ENCODE measurements around the gene SCYL3. TPM values are rescaled to one million over a fixed set of nuclear protein-coding genes. Genes with fewer than 3 reads are reported as not detected.

Gene SCYL3
- total RNA-seq, 1 experiment from 2014 or later: 3.6 TPM

DNA sequence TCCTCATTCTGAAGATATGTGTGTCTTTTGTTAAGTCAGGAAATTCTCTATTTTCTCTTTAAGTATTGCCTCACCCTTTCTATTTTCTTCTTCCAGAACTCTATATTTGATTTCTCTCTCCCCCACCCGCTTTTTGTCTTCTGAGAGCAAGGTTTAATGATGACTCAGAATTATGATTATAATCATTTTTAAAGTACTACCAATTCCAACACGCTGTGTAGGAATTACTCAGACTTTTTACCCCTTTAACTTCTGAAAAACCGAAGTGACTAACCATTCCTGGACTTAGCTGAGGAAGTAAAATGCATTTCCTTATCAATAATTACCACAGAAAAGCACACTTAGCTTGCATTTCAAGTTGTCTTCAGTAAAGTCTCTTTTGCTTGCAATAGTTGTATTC lies 20.8 kb upstream of the SCYL3 start:
- intact Hi-C loops (cut with micrococcal nuclease): no loop called here

DNA sequence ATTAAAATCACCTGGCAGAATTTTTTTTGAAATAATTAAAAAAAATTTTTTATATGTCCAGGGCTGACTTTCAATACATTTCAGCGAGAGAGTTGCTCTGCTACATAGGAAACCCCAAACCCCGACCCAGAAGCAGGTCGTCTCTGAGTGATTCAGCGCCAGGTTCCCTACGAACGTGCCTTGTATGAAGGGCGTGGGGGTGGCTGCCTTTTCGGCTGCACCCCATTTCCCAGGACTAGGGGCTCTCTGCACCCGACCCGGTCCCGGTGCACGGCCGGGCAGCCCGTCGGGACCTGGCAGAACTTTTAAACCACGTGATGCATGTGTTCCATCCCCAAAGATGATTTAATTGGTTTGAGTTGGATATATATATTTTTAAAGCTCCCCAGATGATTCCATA lies 15.8 kb upstream of the SCYL3 start:
- Histone ChIP-seq H3K27ac (ENCODE audit: low read length) (no peak overlapping the region), H3K9me2 (replicated peaks; ENCODE audit: low read length) (no peaks in the 10 kb centered on the region), H3K9me3 (ENCODE audit: low read length) (no peaks in the 10 kb centered on the region), H3K9ac (ENCODE audit: low read length) (no peak overlapping the region), H3K4me1 (ENCODE audit: insufficient read depth, low read length) (peaks cover 10% of the 10 kb centered on the region), H3K27me3 (ENCODE audit: low read length) (no peaks in the 10 kb centered on the region), H2AFZ (ENCODE audit: low read length) (no peak overlapping the region), H4K20me1 (ENCODE audit: low read length) (no peaks in the 10 kb centered on the region), H3F3A (ENCODE audit: low read length, unreplicated experiment) (peaks cover 5% of the 10 kb centered on the region), H3K36me3 (ENCODE audit: low read depth, low read length) (no peaks in the 10 kb centered on the region), H3K4me2 (ENCODE audit: low read length) (no peak overlapping the region), H3K79me2 (ENCODE audit: low read length) (no peaks in the 10 kb centered on the region), H3K4me3 (ENCODE audit: low read length) (no peak overlapping the region)
- POLR2A ChIA-PET (ENCODE audit: unreplicated experiment): no interaction called here
- ATAC-seq (no peak), DNase-seq (no peak)
- BruUV-seq (replicated peaks): no TSS peak
- intact Hi-C loops (cut with micrococcal nuclease): no loop called here
- TF ChIP-seq EZH2 (IDR thresholded peaks at IDR 0.05; ENCODE audit: low read length, unreplicated experiment) (no peak), EZH2phosphoT487 (IDR thresholded peaks at IDR 0.05; ENCODE audit: borderline replicate concordance, low read length) (no peak)
- TF ChIP-seq, protein P1, sequence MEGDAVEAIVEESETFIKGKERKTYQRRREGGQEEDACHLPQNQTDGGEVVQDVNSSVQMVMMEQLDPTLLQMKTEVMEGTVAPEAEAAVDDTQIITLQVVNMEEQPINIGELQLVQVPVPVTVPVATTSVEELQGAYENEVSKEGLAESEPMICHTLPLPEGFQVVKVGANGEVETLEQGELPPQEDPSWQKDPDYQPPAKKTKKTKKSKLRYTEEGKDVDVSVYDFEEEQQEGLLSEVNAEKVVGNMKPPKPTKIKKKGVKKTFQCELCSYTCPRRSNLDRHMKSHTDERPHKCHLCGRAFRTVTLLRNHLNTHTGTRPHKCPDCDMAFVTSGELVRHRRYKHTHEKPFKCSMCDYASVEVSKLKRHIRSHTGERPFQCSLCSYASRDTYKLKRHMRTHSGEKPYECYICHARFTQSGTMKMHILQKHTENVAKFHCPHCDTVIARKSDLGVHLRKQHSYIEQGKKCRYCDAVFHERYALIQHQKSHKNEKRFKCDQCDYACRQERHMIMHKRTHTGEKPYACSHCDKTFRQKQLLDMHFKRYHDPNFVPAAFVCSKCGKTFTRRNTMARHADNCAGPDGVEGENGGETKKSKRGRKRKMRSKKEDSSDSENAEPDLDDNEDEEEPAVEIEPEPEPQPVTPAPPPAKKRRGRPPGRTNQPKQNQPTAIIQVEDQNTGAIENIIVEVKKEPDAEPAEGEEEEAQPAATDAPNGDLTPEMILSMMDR (conservative IDR thresholded peaks at IDR 0.05; ENCODE audit: low read depth, low read length): no peak
- CTCF ChIA-PET: no interaction called here

More for the DNA sequence above, 20.8 kb upstream of the SCYL3 start:
- Histone ChIP-seq H3K36me3 (ENCODE audit: low read depth, low read length) (no peaks in the 10 kb centered on the region), H3K27ac (ENCODE audit: low read length) (peak overlapping the region; percentile 69), H3F3A (ENCODE audit: low read length, unreplicated experiment) (peaks cover 5% of the 10 kb centered on the region), H3K9me3 (ENCODE audit: low read length) (no peaks in the 10 kb centered on the region), H3K4me3 (ENCODE audit: low read length) (peak overlapping the region; percentile 31; the same call in 1 of the 2 replicates), H3K9me2 (replicated peaks; ENCODE audit: low read length) (no peaks in the 10 kb centered on the region), H2AFZ (ENCODE audit: low read length) (0 out of 2 replicates have a peak overlapping the region, but pooled peaks have one; percentile 50), H3K79me2 (ENCODE audit: low read length) (no peaks in the 10 kb centered on the region), H3K4me1 (ENCODE audit: insufficient read depth, low read length) (peaks cover 18% of the 10 kb centered on the region), H3K27me3 (ENCODE audit: low read length) (no peaks in the 10 kb centered on the region), H4K20me1 (ENCODE audit: low read length) (no peaks in the 10 kb centered on the region), H3K9ac (ENCODE audit: low read length) (no peak overlapping the region), H3K4me2 (ENCODE audit: low read length) (peak overlapping the region; percentile 83)
- POLR2A ChIA-PET (ENCODE audit: unreplicated experiment): no interaction called here
- ATAC-seq (peak; percentile 92), DNase-seq (peak; percentile 68)
- TF ChIP-seq EZH2 (IDR thresholded peaks at IDR 0.05; ENCODE audit: low read length, unreplicated experiment): no peak
- no peak for TF ChIP-seq EZH2phosphoT487 (IDR thresholded peaks at IDR 0.05; ENCODE audit: borderline replicate concordance, low read length)
- TF ChIP-seq, protein P1 (conservative IDR thresholded peaks at IDR 0.05; ENCODE audit: low read depth, low read length): no peak
- CTCF ChIA-PET: no interaction called here
- BruUV-seq (replicated peaks): no TSS peak

DNA sequence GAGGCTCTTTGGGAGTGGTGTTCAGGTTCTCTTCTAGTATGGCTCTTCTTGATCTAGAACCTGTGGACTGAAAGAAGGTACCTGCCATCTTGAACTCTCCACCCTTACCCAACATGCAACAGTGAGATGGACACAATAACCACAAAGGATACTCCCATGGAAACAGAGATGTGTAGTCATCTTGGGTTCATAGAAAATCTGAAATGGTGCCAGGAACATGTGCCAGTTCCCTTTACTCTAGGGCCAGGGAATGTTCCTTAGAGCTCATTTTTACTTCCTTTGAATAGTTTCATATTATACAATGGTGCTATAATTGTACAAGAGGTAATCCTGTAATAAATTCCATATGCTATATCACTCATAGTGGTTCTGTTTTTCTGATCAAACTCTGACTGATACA lies 13.2 kb upstream of the SCYL3 start:
- H3K4me2 ChIP-seq (ENCODE audit: low read length): no peak overlapping the region
- H3K27ac ChIP-seq (ENCODE audit: low read length): no peak overlapping the region
- H3F3A ChIP-seq (ENCODE audit: low read length, unreplicated experiment): no peaks in the 10 kb centered on the region
- TF ChIP-seq, protein P1 (conservative IDR thresholded peaks at IDR 0.05; ENCODE audit: low read depth, low read length): no peak
- TF ChIP-seq EZH2phosphoT487 (IDR thresholded peaks at IDR 0.05; ENCODE audit: borderline replicate concordance, low read length): no peak
- TF ChIP-seq EZH2 (IDR thresholded peaks at IDR 0.05; ENCODE audit: low read length, unreplicated experiment): no peak
- CTCF ChIA-PET: no interaction called here
- no peaks in the 10 kb centered on the region for H3K4me1 ChIP-seq (ENCODE audit: insufficient read depth, low read length)
- H3K27me3 ChIP-seq (ENCODE audit: low read length): no peaks in the 10 kb centered on the region
- ATAC-seq (no peak), DNase-seq (peak; percentile 23)
- POLR2A ChIA-PET (ENCODE audit: unreplicated experiment): no interaction called here
- intact Hi-C loops (cut with micrococcal nuclease): no loop called here
- H4K20me1 ChIP-seq (ENCODE audit: low read length): no peaks in the 10 kb centered on the region
- no peak overlapping the region for H2AFZ ChIP-seq (ENCODE audit: low read length)
- no peaks in the 10 kb centered on the region for H3K9me2 ChIP-seq (replicated peaks; ENCODE audit: low read length)
- H3K9me3 ChIP-seq (ENCODE audit: low read length): no peaks in the 10 kb centered on the region
- no peak overlapping the region for H3K9ac ChIP-seq (ENCODE audit: low read length)
- no TSS peak for BruUV-seq (replicated peaks)
- H3K36me3 ChIP-seq (ENCODE audit: low read depth, low read length): no peaks in the 10 kb centered on the region
- H3K79me2 ChIP-seq (ENCODE audit: low read length): no peaks in the 10 kb centered on the region
- no peak overlapping the region for H3K4me3 ChIP-seq (ENCODE audit: low read length)
